Activated T-cell treated with anti-CD3 and anti-CD28 coated beads, Interleukin-2, amount 50 U/mL, for 24 hours (primary cell): ENCODE results near the gene CEP19.
"Not testable (repeated sequence)": the region's sequence is repeated elsewhere in the genome, so short reads cannot be mapped to it uniquely, and the experiment has no call there.

Source experiments
- DNase-seq: peaks from one replicate; pipeline ENCODE4 v3.0.0-alpha.2; 2020
- H3K27ac Mint-ChIP-seq: 2 replicates; pipeline ENCODE4 v1.8.0; 2020; ENCODE audit warnings: mild to moderate bottlenecking, mixed read lengths
- H3K27me3 Mint-ChIP-seq: 2 replicates; pipeline ENCODE4 v1.8.0; 2020; ENCODE audit warnings: mixed read lengths
- H3K36me3 Mint-ChIP-seq: 2 replicates; pipeline ENCODE4 v1.8.0; 2020; ENCODE audit warnings: low read depth, mixed read lengths
- H3K4me1 Mint-ChIP-seq: 2 replicates; pipeline ENCODE4 v1.8.0; 2020; ENCODE audit warnings: low read depth, mixed read lengths
- H3K4me3 Mint-ChIP-seq: 2 replicates; pipeline ENCODE4 v1.8.0; 2020; ENCODE audit warnings: mild to moderate bottlenecking, moderate library complexity, mixed read lengths
- H3K9me3 Mint-ChIP-seq: 2 replicates; pipeline ENCODE4 v1.8.0; 2020; ENCODE audit warnings: mixed read lengths

The CEP19 gene

GRCh38 chr3:196735751-196736150 lies 23.7 kb upstream of the CEP19 start:
- no peak for DNase-seq
- no peak overlapping the region for H3K27ac Mint-ChIP-seq
- no peaks in the 10 kb centered on the region for H3K27me3 Mint-ChIP-seq
- no peak overlapping the region for H3K4me3 Mint-ChIP-seq
- peaks cover 8% of the 10 kb centered on the region for H3K4me1 Mint-ChIP-seq
- peaks cover 42% of the 10 kb centered on the region for H3K36me3 Mint-ChIP-seq
- H3K9me3 Mint-ChIP-seq: no peaks in the 10 kb centered on the region

DNA sequence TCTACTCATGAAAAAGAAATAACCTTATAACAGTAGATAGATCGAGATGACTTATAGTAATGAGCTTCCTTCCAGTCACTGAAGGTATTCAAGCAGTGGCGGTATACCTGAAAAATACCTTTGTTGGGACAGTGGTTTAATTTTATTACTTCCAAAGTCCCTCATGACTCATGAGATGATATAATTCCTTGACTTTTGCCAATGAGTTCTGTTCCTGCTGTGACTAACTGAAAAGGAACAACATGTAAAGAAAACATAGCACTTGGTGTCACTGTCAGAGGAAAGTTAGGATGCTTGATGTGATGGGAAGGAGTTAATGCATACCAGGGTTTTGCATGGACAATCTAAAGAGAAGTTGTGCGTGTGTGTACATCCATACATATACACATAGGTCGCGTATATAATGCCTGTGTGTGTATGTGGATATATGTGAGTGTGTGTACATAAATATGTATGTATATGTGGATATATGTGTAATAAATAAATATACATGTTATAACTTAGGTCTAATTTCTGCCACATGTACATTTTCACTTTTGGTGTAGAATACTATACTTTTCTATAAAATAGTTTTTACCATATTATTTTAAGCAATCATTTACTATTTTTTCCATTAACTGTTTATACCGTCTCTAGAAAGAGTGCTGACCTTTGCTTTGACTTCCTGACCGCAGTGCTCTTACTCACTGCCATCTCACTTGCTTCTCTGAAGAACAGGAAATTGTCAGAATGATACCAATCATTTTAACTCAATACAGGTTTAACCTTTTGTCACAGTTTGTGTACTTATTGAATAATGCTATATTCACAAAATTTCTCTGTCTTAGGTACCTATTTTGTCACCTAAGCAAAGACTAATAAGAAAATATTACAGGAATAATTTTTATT lies 15.0 kb upstream of the CEP19 start:
- Mint-ChIP-seq H3K27me3 (no peaks in the 10 kb centered on the region), H3K9me3 (no peaks in the 10 kb centered on the region), H3K36me3 (peaks cover 71% of the 10 kb centered on the region), H3K4me3 (no peak overlapping the region), H3K4me1 (peaks cover 23% of the 10 kb centered on the region), H3K27ac (peak overlapping the region; percentile 55)
- DNase-seq: no peak

GRCh38 chr3:196721097-196721496 lies 9.0 kb upstream of the CEP19 start:
- H3K36me3 Mint-ChIP-seq: peaks cover 75% of the 10 kb centered on the region
- no peak overlapping the region for H3K27ac Mint-ChIP-seq
- H3K27me3 Mint-ChIP-seq: no peaks in the 10 kb centered on the region
- no peaks in the 10 kb centered on the region for H3K9me3 Mint-ChIP-seq
- peaks cover 3% of the 10 kb centered on the region for H3K4me1 Mint-ChIP-seq
- no peak for DNase-seq
- H3K4me3 Mint-ChIP-seq: no peak overlapping the region

GRCh38 chr3:196717162-196717561 lies 5.1 kb upstream of the CEP19 start:
- H3K27me3 Mint-ChIP-seq, H3K27ac Mint-ChIP-seq, DNase-seq, H3K4me3 Mint-ChIP-seq, H3K9me3 Mint-ChIP-seq: not testable (repeated sequence)
- Mint-ChIP-seq H3K36me3 (peaks cover 54% of the 10 kb centered on the region), H3K4me1 (peaks cover 19% of the 10 kb centered on the region)

GRCh38 chr3:196712514-196713413 lies 714 bp upstream of the CEP19 start:
- Mint-ChIP-seq H3K27ac (peak overlapping the region; percentile 89), H3K9me3 (no peaks in the 10 kb centered on the region), H3K36me3 (peaks cover 25% of the 10 kb centered on the region), H3K27me3 (no peaks in the 10 kb centered on the region), H3K4me3 (peak overlapping the region; percentile 86), H3K4me1 (peaks cover 41% of the 10 kb centered on the region)
- DNase-seq: no peak

DNA sequence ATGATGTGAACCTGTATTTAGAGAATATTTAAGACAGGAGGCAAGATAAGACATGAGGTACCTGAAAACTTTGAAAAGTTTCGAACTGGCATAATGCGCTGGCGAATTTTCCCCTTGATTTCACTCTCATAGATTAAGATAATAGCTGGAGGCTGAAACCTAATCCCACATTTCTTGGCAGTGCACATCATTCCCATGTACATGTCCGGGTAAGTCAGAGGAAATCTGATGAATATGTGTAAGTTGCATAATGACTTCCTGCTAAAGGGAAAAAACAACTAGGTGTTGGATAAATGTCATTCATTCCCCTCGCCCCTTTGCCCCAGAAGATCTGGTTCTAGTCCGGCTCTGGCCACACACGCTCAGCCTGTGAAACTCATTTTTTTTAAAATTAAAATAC lies 3.6 kb downstream of the CEP19 start:
- Mint-ChIP-seq H3K27ac (no peak overlapping the region), H3K36me3 (peaks cover 16% of the 10 kb centered on the region), H3K4me3 (no peak overlapping the region), H3K9me3 (no peaks in the 10 kb centered on the region), H3K4me1 (peaks cover 28% of the 10 kb centered on the region), H3K27me3 (no peaks in the 10 kb centered on the region)
- DNase-seq: no peak

DNA sequence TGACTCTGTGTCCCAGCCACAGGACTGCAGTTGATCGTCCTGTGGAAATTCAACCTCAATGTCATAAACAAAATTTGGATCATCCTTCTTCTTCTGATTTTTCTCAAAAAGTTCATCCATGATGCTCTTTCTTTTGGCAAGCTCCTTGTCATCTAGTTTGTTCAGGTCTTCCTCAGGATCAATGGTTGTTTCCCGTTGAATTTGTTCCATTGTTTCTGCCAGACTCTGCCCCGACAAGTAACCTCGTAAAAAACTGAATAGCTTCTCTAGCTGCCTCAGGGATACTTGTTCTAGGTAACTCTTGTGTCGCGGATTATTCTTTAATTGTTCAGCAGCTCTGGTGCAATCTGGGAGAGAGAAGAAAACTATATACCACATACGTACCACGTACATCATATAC lies 4.5 kb downstream of the CEP19 start:
- H3K27me3 Mint-ChIP-seq: no peaks in the 10 kb centered on the region
- peaks cover 22% of the 10 kb centered on the region for H3K4me1 Mint-ChIP-seq
- DNase-seq: no peak
- H3K36me3 Mint-ChIP-seq: peaks cover 10% of the 10 kb centered on the region
- H3K9me3 Mint-ChIP-seq: no peaks in the 10 kb centered on the region
- no peak overlapping the region for H3K4me3 Mint-ChIP-seq
- H3K27ac Mint-ChIP-seq: no peak overlapping the region

DNA sequence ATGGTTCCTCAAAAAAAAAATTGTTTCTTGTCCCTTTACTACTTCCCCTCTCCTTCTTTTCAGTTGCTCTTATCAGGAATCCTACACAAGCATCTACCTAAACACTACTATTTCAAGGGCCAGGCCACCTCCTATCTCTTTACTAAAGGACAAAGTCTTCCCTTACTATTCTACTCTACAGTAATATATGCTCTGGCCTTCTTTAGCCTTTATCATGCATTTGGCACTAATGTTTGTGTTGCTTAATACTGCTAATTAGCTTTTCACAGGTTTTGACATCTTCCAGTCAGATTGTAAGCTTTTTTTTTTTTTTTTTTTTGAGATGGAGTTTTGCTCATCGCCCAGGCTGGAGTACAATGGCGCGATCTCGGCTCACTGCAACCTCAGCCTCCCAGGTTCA lies 5.3 kb downstream of the CEP19 start:
- Mint-ChIP-seq H3K4me3 (no peak overlapping the region), H3K4me1 (peaks cover 21% of the 10 kb centered on the region), H3K27me3 (no peaks in the 10 kb centered on the region), H3K36me3 (peaks cover 9% of the 10 kb centered on the region), H3K27ac (no peak overlapping the region), H3K9me3 (no peaks in the 10 kb centered on the region)
- DNase-seq: no peak

- DNase-seq: no peak
- Mint-ChIP-seq H3K4me1 (peaks cover 17% of the 10 kb centered on the region), H3K9me3 (no peaks in the 10 kb centered on the region), H3K27me3 (no peaks in the 10 kb centered on the region), H3K27ac (no peak overlapping the region), H3K36me3 (peaks cover 7% of the 10 kb centered on the region), H3K4me3 (no peak overlapping the region)
Measured at GRCh38 chr3:196706327-196706726, 5.7 kb downstream of the CEP19 start.

DNA sequence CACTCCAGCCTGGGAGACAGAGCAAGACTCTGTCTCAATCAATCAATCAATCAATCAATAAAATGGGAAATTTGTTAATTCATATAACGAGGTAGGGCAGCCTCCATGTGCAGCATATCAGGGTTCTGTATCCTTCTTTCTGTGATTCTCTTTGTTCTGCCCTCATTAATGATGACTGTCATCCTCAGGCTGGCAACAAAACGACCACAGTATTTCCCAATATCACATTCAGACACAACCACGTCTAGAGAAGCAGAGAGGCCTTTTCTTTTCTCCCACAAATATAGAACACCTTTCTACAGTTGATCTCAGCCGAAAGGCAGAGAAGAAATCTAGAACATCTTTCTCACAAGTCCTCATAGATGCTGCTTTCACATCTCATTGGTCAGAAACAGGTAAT lies 11.2 kb downstream of the CEP19 start:
- no peaks in the 10 kb centered on the region for H3K27me3 Mint-ChIP-seq
- no peaks in the 10 kb centered on the region for H3K9me3 Mint-ChIP-seq
- no peak for DNase-seq
- no peak overlapping the region for H3K4me3 Mint-ChIP-seq
- no peaks in the 10 kb centered on the region for H3K36me3 Mint-ChIP-seq
- no peaks in the 10 kb centered on the region for H3K4me1 Mint-ChIP-seq
- H3K27ac Mint-ChIP-seq: no peak overlapping the region

DNA sequence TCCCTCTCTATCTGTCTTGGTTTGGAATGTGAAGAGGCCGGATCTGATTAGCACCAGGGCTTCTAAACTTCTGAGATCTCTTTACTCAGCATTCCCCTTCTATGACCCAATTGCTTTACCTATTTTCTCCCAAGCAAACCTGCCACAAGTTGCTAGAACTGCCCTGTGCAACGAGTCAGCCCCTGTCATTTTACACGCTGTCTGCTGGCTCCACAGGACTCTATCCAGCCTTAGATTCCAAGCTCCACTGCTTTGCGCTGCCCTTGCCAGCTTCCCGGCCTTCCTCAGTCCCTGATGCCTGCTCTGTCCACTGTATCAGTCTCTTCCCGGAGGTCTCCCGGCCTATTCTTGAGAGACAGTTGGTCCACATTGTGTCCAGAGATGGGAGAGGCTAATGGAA lies 12.3 kb downstream of the CEP19 start:
- no peak for DNase-seq
- H3K27ac Mint-ChIP-seq: no peak overlapping the region
- no peak overlapping the region for H3K4me3 Mint-ChIP-seq
- no peaks in the 10 kb centered on the region for H3K27me3 Mint-ChIP-seq
- no peaks in the 10 kb centered on the region for H3K36me3 Mint-ChIP-seq
- H3K4me1 Mint-ChIP-seq: no peaks in the 10 kb centered on the region
- no peaks in the 10 kb centered on the region for H3K9me3 Mint-ChIP-seq

DNA sequence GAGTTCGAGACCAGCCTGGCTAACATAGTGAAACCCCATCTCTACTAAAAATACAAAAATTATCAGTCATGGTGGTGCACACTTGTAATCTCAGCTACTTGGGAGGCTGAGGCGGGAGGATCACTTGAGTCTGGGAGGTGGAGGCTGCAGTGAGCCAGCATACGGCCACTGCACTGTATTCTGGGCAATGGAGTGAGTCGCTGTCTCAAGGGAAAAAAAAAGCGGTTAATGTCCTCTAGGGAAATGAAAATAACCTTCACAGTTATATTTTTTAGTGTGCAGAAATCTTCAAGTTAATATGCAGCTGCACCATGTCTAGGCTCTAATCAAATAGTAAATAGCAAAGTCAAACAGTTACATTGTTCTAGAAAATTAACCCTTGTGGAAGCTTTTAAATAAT lies 14.8 kb downstream of the CEP19 start:
- no peak overlapping the region for H3K27ac Mint-ChIP-seq
- H3K36me3 Mint-ChIP-seq: no peaks in the 10 kb centered on the region
- no peaks in the 10 kb centered on the region for H3K4me1 Mint-ChIP-seq
- no peaks in the 10 kb centered on the region for H3K27me3 Mint-ChIP-seq
- DNase-seq: no peak
- H3K9me3 Mint-ChIP-seq: no peaks in the 10 kb centered on the region
- H3K4me3 Mint-ChIP-seq: no peak overlapping the region

GRCh38 chr3:196695849-196696226 lies 16.2 kb downstream of the CEP19 start:
- peak overlapping the region; percentile 89 for H3K27ac Mint-ChIP-seq
- no peaks in the 10 kb centered on the region for H3K36me3 Mint-ChIP-seq
- no peaks in the 10 kb centered on the region for H3K9me3 Mint-ChIP-seq
- peak overlapping the region; percentile 53 for H3K4me3 Mint-ChIP-seq
- H3K27me3 Mint-ChIP-seq: no peaks in the 10 kb centered on the region
- DNase-seq: no peak
- H3K4me1 Mint-ChIP-seq: no peaks in the 10 kb centered on the region

DNA sequence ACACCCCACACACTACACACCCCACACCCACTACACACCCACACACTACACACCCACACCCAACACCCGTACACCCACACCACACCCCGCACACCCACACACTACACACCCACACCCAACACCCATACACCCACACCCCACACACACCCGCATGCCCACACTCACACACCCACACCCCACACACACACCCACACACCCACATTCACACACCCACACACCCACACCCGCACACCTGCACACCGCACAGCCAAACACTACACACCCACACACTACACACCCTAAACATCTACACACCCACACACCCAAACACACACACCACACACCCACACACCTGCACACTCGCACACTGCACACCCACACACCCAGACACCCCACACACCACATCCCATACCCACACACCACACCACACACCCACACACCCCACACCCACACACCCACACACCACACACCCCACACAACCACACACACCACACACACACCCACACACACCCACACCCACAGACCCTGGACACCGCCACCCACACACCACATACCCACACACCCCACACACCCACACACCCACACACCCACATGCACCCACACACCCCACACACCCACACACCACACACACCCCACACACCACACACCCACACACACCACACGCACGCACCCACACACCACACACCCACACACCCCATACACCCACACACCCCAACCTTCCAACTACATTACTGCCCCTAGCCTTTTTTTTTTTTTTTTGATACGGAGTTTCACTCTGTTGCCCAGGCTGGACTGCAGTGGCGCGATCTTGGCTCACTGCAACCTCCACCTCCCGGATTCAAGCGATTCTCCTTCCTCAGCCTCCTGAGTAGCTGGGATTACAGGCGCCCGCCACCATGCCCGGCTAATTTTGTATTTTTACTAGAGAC lies 16.9 kb downstream of the CEP19 start:
- Mint-ChIP-seq H3K27me3 (no peaks in the 10 kb centered on the region), H3K9me3 (no peaks in the 10 kb centered on the region), H3K27ac (peak overlapping the region; percentile 89), H3K4me3 (peak overlapping the region; percentile 53), H3K36me3 (no peaks in the 10 kb centered on the region), H3K4me1 (no peaks in the 10 kb centered on the region)
- peak; percentile 47 for DNase-seq
